ENCODE measurements around the gene BPIFB6. TPM values are rescaled to one million over a fixed set of nuclear protein-coding genes. Genes with fewer than 3 reads are reported as not detected.

The BPIFB6 gene
- total and polyA plus RNA-seq, 10 donors: not detected

GRCh38 chr20:33018169-33018931 is 13.1 kb upstream of the BPIFB6 start:
- no peaks in the 10 kb centered on the region for H3K9me3 ChIP-seq
- DNase-seq: peak; percentile 56
- no peak overlapping the region for H3K4me3 ChIP-seq
- 52 to 77% (median 64%) methylated on average over 13 to 14 of the region's 14 CpGs for WGBS, 5 donors
- TF ChIP-seq POLR2A (IDR thresholded peaks at IDR 0.05) (no peak), CTCF (IDR thresholded peaks at IDR 0.05 in 8 of 11, conservative IDR thresholded peaks at IDR 0.05 in 3 of 11) (no peak), POLR2AphosphoS5 (IDR thresholded peaks at IDR 0.05) (no peak)
- no peaks in the 10 kb centered on the region for H3K36me3 ChIP-seq
- intact Hi-C loops (cut with DNase I; ENCODE audit: low total_unique reads): no loop called here
- H3K27me3 ChIP-seq (replicated peaks in 1 of 7): peaks cover 0 to 16% (median 0%) of the 10 kb centered on the region in 7 donors
- H3K27ac ChIP-seq: no peak overlapping the region
- H3K4me1 ChIP-seq: no peaks in the 10 kb centered on the region

GRCh38 chr20:33019465-33020277 is 11.8 kb upstream of the BPIFB6 start:
- WGBS, 5 donors: 88 to 93% (median 92%) methylated on average over 23 of the region's 23 CpGs
- intact Hi-C loops (cut with DNase I; ENCODE audit: low total_unique reads): no loop called here
- H3K4me1 ChIP-seq: no peaks in the 10 kb centered on the region
- peak; percentile 67 for DNase-seq
- no peaks in the 10 kb centered on the region for H3K9me3 ChIP-seq
- TF ChIP-seq POLR2A (IDR thresholded peaks at IDR 0.05) (no peak), POLR2AphosphoS5 (IDR thresholded peaks at IDR 0.05) (no peak), CTCF (IDR thresholded peaks at IDR 0.05 in 8 of 11, conservative IDR thresholded peaks at IDR 0.05 in 3 of 11) (no peak)
- H3K27me3 ChIP-seq (replicated peaks in 1 of 7): peaks cover 0 to 15% (median 0%) of the 10 kb centered on the region in 7 donors
- no peak overlapping the region for H3K4me3 ChIP-seq
- H3K27ac ChIP-seq: no peak overlapping the region
- no peaks in the 10 kb centered on the region for H3K36me3 ChIP-seq

- H3K9me3 ChIP-seq: no peaks in the 10 kb centered on the region
- no peak for TF ChIP-seq CTCF (IDR thresholded peaks at IDR 0.05 in 8 of 11, conservative IDR thresholded peaks at IDR 0.05 in 3 of 11)
- no peaks in the 10 kb centered on the region for H3K4me1 ChIP-seq
- H3K27me3 ChIP-seq (replicated peaks in 1 of 7): peaks cover 0 to 15% (median 0%) of the 10 kb centered on the region in 7 donors
- H3K36me3 ChIP-seq: no peaks in the 10 kb centered on the region
- intact Hi-C loops (cut with DNase I; ENCODE audit: low total_unique reads): no loop called here
- H3K4me3 ChIP-seq: no peak overlapping the region
- no peak overlapping the region for H3K27ac ChIP-seq
- peak; percentile 52 for DNase-seq
- 86 to 89% (median 88%) methylated on average over 11 to 18 of the region's 18 CpGs for WGBS, 5 donors
Measured at GRCh38 chr20:33020278-33021161, 10.9 kb upstream of the BPIFB6 start.
